T-helper 1 cell treated with Interleukin-12 subunit alpha and Interleukin-12 subunit beta and Interleukin-4 antibody, amounts not matched to agents 30 ng/mL and 1 ng/mL, for 36 hours (primary cell): ENCODE measurements around the gene KRTAP16-1. TPM values are rescaled to one million over a fixed set of nuclear protein-coding genes. Genes with fewer than 3 reads are reported as not detected.
"Not testable (repeated sequence)": the region's sequence is repeated elsewhere in the genome, so short reads cannot be mapped to it uniquely, and the experiment has no call there.

Source experiments
- intact Hi-C: fragments of 100-400 bp; cut with micrococcal nuclease; formaldehyde crosslinking; loops from one replicate; pipeline ENCODE4 v1.15.1; 2024
- total RNA-seq: library from RNA; stranded (reverse); gene quantifications from 2 replicates; pipeline ENCODE4 v1.2.3, GENCODE V29; 2022

Gene KRTAP16-1, protein sequence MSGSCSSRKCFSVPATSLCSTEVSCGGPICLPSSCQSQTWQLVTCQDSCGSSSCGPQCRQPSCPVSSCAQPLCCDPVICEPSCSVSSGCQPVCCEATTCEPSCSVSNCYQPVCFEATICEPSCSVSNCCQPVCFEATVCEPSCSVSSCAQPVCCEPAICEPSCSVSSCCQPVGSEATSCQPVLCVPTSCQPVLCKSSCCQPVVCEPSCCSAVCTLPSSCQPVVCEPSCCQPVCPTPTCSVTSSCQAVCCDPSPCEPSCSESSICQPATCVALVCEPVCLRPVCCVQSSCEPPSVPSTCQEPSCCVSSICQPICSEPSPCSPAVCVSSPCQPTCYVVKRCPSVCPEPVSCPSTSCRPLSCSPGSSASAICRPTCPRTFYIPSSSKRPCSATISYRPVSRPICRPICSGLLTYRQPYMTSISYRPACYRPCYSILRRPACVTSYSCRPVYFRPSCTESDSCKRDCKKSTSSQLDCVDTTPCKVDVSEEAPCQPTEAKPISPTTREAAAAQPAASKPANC
- total RNA-seq = not detected in 2 replicates

DNA sequence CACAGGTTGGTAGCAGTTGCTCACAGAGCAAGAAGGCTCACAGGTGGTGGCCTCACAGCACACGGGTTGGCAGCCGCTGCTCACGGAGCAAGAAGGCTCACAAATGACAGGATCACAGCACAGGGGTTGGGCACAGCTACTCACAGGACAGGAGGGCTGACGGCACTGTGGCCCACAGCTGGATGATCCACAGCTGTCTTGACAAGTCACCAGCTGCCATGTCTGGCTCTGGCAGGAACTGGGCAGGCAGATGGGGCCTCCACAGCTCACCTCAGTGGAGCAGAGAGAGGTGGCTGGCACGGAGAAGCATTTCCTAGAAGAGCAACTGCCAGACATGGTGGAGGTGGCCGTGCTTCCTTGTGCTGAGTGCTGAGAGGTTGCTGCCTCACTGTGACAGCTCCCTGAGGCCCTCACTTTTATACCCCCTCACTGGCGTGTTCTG lies at the start of gene KRTAP16-1:
Gene KRTAP16-1, minus strand, starts transcription at position 392 of the 442 bp plus-strand sequence. Its CDS starts 56 bp downstream, at position 336.
- intact Hi-C loops = loop anchor here (2.0 kb wide), 1 partner anchor 30 kb away; no protein-coding TSS in a partner anchor

DNA sequence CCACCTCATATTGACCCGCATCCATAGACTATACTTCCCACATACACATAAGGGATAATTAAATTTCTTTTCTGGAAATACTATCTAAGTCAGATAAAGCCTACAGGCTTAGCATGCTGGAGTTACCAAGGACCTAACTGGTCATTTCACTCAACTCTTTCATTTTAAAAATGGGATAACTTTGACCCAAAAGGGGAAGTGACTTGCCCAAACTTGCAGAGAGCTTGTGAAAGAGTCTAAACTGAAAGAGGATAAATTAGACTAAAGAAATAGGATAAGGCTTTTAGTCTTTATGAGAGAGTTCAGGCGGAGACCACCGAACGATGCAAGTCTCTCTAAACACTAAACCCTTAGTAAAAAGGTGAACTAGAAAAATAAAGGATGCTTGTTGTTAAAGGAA lies 45.4 kb upstream of the KRTAP16-1 start:
- intact Hi-C loops = no loop called here

DNA sequence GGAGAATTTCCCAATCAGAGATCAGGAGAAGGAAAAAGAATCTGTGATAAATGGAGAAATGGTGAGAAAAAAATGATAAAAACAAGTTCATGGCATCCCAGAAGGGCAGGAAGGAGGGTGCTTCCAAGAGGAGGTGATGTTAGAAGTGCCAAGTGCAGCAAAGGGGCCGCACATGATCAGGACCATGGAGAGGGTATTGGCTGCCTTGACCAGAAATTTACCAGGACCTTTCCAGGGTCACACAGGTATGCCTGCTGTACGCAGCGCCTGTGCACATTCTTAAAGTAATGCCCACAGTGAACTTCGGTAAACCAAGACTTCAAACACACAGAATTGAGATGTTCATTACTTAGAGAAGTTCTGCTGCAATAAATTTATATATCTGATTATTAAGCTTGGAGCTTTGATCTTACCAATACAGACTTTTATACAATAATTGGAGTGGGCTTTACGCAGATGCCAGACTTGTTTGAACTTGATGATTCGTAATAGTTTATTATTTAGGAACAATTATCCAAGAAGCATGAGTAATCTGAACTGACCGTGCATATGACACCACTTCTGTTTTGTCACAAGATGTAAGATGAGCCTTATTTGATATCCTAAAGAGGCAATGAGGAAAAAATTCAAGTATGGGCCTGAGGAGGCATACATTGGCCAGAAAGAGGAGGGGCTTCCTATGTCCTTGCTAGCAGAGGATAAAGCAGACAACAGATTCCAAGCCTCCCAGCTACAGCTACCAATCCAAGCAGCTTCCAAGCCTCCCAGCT lies 43.7 kb upstream of the KRTAP16-1 start:
- intact Hi-C loops = no loop called here

DNA sequence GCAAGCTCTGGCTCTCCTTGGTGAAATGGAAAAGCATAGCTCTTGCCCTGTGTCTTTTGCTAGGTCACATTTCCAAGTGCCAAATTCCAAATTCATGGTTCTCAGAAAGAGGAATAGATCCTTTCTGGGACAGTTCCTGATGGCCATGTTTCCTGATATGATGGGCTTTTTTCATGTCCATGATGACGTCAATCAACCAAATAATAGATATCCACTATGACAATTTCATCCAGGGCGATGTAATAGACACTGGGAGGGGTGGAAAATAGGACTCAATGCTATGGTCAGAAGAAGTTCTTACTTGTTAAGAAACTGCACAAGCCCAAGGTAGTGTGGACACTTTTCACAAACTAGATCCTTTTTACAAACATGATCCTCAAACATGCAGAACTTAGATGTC lies 42.1 kb upstream of the KRTAP16-1 start:
- intact Hi-C loops = no loop called here

DNA sequence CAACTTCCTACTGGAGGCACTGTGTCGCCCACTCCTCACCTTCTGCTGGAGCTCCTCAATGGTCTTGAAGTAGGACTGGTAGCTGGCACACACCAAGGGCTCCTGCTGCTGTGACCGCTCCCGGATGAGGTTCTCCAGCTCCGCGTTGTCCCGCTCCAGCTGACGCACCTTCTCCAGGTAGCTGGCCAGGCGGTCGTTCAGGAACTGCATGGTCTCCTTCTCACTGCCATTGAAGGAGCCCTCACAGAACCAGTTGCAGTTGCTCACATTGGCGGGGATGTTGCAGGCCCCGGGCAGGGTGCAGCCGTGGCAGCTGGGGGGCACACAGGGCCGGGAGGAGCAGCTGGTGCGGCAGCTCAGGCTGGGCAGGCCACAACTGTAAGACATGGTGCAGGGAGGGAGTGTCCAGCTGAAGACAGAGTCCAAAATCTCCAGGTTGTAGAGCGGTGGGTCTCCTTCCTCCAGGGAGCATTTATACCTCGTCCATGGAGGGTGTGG lies 41.3 kb upstream of the KRTAP16-1 start, which contains the start of gene KRT33A:
Gene KRT33A, minus strand, starts transcription at position 448 of the 498 bp plus-strand sequence. Its CDS starts 61 bp downstream, at position 387.
- intact Hi-C loops = not testable (repeated sequence)

DNA sequence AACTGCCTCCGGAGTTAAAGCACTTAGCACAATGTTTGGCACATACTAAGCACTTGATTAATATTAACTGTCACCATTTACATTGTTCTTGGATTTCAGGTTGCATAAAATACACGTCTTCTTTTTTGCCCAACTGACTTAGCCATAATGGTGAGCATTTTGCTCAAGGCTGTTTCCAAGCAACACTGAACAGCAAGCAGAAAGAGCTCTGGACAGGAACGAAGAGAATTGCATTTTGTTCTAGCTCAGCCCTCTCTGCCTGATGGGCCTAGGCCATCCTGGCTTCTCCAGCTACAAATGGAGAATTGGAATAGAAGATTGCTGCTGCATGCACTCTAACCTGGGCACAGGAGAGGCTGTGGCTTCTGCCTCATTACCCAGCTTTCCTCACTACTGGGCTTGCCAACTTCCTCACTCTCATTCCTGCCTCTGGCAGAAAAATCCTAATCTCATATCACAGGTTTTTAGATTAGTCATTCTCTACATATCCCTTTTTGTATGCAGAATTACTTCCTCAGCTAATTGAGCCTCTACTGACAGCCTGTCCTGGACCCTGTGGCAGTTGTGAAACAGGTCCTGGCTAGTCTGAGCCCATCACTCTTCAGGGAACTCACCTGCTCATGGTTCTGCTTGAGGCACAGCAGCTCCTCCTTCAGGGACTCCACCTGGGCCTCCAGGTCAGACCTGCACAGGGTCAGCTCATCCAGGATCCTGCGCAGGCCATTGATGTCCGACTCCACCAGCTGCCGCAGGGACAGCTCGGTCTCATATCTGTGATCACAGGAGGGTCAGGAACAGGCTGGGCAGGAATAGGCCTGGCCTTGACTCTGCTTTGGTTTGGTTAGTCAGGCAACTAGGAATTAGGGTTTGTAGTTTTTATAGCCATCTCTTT lies 39.0 kb upstream of the KRTAP16-1 start:
- intact Hi-C loops = no loop called here

DNA sequence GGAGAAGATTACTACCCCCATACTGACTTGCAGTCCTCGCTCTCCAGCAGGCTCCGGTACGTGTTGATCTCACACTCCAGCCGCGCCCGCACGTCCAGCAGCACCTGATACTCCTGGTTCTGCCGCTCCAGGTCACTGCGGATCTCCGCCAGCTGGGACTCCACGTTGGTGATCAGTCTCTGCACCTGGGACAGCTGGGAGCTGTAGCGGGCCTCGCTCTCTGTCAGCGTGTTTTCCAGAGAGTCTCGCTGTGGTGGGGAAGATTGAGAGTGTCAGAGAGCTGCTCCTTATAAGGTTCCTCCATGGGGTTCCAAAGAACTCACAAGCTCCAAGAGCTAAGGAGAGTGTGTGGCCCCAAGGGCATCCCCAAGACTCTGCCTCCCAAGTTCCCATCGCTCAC lies 37.3 kb upstream of the KRTAP16-1 start:
- intact Hi-C loops = not testable (repeated sequence)

DNA sequence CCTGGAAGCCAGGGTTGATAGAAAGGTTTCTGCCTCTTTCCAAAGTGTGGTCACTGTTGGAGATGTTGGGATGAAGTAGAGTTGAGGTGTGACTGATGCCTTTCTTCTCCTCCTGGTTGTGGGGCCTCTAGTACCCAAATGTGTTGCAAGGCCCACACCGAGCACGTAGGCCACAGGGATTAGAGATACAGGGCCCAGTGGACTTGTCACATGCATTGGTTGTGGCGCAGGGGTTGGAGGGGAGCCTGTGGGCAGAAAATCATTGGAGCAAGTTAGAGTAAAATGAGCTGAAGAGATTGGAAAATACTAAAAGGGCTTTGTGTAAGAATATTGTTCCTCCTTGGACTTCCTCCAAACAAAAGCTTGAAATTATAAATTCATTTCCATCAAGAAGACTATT lies 36.9 kb upstream of the KRTAP16-1 start:
- intact Hi-C loops = no loop called here

DNA sequence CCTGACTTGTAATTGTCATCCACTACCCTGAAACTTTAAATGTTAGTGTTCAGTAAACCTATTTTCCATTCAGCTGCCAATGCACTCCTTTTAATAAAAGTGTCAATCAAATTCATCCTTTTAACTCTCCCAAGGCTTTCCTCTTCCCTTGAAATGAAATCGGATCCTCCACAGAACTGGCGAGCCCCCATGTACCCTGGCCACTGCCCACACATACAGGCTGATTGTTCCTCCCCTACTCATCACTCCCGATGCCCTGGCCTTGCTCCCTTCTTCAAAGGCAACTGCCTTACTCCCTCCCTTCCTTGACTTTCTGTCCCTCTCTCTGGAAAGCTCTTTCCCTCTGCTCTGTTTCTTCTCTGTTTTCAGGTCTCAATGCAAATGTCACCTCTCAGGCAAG lies 33.9 kb upstream of the KRTAP16-1 start:
- intact Hi-C loops = loop anchor here (5.0 kb wide), 2 partner anchors 324 to 526 kb away; no protein-coding TSS in a partner anchor

DNA sequence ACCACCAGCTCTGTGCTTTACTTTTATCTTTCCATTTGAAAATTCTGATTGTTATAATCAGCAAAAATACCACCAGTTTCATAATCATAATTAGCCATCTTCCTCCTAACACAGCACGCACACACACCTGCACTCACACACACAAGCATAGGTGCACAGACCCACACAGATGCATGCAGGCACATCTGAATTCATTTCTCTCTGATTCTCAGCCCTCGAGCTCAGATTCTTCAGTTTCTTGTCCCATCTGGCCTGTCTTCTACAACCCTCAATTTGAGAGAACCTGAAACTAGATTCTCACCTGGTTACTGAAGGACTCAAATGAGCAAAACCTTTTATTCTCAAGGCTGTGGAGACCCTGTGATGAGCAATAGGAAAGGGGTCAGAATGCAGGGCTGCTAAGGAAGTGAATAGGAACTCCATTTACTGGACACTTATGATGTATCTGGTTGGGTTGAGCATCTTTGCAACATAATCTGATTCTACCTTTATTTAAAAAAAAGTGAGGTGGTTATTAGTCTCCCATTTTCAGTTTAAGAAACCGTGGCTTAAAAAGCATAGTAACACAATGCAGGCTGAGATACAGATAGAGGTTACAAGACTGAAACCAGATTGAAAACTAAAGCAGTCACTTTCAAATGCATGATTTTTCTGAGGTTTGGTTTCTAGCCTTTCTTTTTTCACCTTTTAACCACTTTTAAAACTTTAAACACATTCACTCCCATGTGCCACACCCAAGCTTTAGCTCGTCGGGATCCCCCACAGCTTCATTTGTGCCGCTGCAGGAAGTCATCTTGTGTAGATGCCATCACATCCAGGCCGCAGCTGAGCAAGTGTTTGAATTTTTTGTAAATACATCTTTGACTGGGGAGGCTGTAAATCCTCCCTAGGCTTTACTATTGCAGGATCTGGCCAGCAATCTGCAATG lies 32.1 kb upstream of the KRTAP16-1 start:
- intact Hi-C loops = loop anchor here (1.0 to 5.0 kb wide), 3 partner anchors 63 to 524 kb away; no protein-coding TSS in a partner anchor

DNA sequence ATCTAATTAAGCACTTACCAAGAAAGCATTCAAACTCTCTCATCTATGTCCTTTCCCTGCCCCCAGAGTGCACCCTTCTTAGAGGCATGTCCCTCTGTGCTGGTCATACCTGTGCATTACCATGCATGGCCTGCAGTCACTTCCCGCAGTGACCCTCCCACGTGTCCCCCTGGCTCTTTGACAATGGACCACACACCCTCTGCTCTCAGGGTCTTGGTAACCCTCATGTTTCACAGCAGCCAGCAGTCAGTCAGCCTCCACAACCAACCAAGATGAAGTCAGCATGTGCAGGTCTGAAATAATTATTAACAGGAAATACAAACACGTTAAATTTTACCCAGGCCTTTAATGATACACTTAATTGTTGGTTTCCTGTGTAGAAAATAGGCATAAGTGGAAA lies 31.4 kb upstream of the KRTAP16-1 start:
- intact Hi-C loops = loop anchor here (5.0 kb wide), 2 partner anchors 327 to 523 kb away; no protein-coding TSS in a partner anchor

DNA sequence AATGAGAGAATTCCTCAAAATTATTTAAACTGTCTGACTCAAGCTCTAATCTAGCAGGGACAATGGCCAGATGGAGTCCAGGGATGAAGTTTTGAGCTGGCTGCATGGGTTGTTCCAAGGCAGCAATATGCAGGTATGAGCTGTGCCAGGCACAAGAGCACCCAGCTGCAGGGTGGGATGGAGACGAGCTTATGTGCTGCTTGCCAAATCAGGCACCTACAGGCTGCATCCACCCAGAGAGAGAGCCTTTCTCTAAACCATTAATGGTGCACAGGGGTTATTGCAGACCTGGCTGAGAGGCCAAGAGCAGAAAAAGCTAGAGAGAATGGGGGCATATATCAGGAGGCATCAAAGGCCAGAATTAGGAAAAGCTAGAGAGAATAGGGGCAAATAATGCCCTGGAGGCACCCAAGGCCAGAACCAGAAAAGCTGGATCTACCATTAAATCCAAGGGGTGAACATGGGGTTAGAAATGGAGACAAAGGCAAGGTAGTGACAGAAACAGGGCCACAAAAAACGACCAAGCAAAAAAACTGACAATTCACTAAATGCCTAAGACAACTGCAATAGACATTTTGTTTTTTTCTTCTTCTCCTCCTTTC lies 30.6 kb upstream of the KRTAP16-1 start:
- intact Hi-C loops = loop anchor here (2.0 to 5.0 kb wide), 3 partner anchors 31 to 522 kb away; partner anchors contain the start of gene KRTAP16-1

DNA sequence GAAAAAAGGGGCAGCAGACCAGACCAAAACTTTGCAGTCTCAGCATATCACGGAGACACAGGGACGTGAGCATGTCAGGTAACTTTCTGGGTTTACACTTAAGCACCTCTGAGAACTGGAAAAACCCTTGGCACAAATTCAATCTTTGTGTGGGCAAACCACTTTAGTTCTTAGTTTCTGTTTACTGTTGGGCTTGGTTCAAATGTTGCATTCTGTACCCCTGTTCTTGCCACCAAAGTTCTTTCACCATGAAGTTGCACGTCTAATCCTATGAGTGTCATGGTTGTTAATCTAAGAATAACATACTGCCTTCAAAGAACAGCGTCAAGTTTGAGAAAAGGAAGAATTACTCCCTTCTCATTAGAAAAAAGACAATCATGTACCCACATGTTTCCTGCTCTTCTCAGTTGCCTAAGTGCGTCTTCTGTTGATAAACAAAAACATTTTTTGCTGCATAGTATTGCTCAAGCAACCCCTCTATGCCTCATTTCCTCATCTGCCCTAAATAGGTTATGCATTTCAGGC lies 29.9 kb upstream of the KRTAP16-1 start:
- intact Hi-C loops = loop anchor here (2.0 kb wide), 1 partner anchor 30 kb away; the partner anchor contains the start of gene KRTAP16-1

DNA sequence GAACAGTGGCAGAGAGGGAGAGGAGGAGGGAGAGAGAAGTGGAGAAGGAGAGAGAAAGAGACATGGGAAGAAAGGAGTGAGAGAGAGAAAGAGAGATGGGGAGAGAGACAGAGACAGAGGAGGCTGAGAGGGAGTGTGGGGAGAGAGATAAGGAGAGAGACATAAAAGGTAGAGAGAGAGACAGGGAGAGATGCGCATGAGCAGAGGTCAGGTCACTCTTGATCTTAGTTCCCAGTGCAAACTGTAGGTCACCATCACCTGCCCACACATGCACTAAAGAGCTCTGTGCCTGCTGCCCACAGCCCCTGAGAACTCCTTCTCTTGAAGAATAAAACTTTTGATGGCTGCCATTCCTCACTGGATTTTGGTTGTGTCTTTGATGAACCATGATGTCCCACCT lies 26.6 kb upstream of the KRTAP16-1 start:
- intact Hi-C loops = no loop called here

DNA sequence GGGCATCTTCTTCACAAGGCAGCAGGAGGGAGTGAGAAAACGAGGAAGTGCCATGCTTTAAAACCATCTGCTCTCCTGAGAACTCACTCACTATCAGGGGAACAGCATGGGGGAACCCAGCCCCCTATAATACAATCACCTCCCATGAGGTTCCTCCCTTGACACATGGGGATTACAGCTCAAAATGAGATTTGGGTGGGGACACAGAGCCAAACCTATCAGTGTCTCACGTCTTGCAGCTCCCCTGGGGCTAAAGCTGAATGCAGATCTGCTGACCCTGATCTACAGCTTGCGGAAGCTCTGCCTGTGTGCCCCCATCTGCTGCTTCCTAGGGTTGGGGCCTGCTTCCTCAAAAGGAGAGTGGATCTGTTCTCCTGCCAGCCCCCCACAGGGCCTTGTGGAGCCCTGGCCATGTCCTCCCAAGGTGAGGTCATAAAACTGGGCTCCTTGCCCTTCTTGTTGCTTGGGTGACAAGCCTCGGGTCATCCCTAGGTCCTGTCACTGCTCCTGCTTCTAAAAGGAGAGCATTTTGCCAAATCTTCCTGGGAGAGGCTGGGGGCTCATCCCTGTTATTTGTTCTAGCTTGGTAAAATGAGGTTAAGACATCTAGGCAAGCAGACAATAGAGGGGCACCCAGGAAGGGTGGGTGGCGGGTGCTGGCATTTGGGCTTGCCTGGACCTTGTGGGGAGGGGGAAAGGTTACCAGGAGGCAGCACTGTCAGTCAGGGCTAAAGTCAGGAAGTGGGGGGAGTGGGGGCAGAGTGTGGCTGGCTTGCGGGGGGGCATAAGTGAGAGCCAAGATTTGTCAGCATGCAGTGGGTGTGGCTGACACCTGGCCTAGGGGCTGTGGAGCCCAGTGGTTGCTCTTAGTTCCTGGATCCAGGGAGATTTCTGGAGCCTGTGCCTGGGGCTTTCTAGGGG lies 25.5 kb upstream of the KRTAP16-1 start:
- intact Hi-C loops = no loop called here

DNA sequence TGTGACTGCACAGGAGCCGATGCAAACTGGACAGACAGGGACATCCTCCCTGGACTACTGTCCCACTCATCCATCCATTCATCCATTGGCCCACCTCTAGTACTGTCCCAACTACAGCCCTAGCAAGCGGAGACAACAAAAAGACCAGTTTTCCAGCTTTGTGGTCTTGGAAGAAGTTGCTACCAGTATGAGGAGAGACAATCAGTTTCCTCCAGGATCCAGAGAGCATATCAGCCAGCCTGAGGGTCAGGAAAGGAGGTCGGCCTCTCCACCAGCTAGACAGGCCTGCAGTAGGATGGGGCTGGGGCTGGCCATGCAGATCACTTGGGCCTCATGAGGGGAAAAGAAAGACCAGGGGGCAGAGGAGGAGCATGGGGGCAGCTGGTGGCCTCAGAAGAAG lies 24.7 kb upstream of the KRTAP16-1 start:
- intact Hi-C loops = no loop called here

DNA sequence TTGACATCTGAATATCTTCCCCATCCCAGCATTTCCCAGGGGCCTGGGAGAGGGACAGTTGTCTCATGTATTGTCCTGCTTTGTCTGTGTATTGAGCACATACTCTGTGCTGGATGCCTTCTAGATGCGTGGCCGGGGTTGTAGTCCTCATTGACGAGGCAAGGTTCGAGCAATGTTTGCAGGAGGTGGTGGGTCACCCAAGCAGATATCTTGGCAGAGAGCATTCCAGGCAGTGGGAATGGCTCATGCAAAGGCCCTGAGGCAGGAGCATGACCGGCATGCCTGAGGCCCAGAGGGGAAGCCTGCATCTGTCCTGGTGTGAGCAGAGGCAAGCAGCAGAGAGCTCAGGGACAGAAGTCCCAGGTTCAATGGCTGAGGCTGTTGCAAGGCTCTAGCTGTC lies 24.0 kb upstream of the KRTAP16-1 start:
- intact Hi-C loops = no loop called here
